GM21381 (cell line): ENCODE data around the gene INTS15.
"Not testable (repeated sequence)": the region's sequence is repeated elsewhere in the genome, so short reads cannot be mapped to it uniquely, and the experiment has no call there.

ENCODE experiments used
- ATAC-seq: cut with Tn5 transposase; IDR thresholded peaks from one replicate; pipeline ENCODE4 v1.9.1; 2021; ENCODE audit warnings: mild to moderate bottlenecking, moderate library complexity; ENCODE audit not compliant: unreplicated experiment

Gene INTS15

DNA sequence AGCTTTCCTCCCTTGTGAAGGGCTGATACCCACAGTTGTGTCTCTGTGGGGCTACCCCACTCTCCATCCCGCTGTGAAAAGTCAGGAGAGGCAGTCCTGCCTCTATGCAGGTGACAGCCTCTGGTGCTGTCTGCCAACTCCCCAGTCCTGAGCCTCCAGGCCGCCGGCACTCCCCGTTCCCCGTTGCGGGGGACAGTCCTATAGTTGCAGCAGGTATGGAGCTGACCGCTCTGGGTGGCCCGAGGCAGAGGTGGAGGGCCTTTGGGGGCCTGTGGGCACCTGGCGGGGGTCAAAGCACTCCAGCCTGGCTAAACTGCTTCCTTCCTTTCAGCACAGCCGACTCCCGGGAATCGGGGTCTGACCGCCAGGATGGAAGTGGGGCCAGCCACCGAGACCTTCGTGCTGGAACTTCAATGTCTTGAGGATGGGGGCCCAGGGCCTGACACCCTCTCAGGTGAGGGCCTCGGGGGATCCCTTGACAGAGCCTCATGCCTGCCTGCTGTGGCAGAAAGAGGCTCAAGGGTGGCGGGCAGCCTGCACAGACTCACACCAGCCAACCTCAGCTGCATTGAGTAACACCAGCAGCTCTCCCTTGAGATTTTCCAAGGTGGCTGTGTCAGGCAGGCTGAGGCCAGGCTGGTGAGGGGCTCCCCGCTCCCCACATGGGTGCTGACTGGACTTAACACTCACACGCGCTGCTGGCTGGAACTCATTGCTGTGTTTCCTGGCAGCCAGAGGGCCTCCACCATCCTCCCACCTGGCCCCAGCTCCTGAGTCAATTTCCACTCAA, 27.2 kb downstream of the INTS15 start:
- no peak for ATAC-seq

DNA sequence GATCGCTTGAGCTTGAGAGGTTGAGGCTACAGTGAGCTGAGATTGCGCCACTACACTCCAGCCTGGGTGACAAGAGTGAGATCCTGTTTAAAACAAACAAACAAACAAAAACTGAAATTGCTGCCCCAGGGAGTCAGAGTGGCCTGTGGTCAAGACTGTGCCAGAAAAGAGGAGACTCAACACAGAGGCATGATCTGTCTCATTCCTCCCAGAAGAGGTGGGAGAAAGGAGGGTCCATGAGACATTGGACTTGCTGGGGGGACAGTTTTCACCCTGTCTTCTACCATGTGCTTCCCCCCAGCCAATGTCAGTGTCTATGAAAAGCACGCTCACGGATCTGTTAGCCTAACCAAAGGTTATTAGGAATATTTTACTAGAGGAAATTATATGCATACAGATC, 28.8 kb downstream of the INTS15 start:
- ATAC-seq, result no peak

DNA sequence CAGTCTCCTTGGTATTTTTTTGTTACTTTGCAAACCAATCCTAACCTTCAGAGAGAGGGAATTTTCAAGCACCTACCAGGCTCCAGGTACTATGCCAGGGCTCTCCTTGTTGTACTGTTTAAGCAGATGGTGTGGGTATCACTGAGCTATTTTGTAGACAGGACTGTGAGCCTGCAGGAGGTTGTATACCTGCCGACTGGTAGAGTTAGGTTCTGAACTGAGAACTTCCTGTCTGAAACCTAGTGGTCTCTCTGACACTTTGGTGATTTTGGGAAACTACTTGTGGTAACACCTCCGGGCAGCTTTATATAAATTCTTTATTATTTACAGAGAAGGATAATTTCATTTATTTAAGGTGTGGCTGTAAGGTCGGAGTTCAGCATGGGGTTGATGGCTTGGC, 30.1 kb downstream of the INTS15 start:
- no peak for ATAC-seq

DNA sequence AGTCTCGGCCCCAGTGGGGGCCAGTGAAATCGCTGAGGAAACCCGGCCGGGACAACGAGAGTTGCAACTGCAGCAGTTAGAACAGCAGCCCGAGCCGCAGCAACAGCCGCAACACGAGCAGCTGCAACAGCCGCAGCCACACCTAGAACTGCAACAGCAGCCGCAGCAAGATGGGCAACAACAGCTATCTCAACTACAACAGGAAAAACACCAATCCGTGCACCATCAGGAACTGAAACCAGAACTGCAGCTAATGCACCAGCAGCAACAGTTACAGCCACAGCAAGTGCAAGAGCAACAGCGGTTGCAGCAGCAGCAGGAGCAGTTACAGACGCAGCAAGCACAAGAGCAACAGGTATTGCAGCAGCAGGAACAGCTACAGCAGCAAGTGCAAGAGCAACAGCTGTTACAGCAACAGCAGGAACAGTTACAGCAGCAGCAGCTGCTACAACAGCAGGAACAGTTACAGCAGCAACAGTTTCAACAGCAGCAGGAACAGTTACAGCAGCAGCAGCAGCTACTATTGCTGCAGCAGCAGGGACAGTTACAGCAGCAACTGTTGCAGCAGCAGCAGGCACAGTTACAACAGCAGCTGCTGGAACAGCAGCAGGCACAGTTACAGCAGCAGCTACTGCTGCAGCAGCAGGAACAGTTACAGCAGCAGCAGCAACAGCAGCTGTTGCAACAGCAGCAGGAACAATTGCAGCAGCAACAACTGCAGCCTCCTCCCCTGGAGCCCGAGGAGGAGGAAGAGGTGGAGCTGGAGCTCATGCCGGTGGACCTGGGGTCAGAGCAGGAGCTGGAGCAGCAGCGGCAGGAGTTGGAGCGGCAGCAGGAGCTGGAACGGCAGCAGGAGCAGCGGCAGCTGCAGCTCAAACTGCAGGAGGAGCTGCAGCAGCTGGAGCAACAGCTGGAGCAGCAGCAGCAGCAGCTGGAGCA, 31.6 kb downstream of the INTS15 start:
- ATAC-seq, result no peak

DNA sequence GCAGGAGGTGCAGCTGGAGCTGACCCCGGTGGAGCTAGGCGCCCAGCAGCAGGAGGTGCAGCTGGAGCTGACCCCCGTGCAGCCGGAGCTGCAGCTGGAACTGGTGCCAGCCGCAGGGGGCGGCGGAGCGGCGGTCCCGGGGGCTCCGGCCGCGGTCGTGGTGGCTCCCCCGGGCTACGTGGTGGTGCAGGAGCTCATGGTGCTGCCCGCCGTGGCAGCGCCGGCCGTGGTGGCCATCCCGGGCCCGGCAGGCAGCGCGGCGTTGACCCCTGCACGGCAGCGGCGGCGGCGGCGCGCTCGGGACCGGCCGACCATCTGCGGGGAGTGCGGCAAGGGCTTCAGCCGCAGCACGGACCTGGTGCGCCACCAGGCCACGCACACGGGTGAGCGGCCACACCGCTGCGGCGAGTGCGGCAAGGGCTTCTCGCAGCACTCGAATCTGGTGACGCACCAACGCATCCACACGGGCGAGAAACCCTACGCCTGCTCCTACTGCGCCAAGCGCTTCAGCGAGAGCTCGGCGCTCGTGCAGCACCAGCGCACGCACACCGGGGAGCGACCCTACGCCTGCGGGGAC, 32.4 kb downstream of the INTS15 start:
- no peak for ATAC-seq

DNA sequence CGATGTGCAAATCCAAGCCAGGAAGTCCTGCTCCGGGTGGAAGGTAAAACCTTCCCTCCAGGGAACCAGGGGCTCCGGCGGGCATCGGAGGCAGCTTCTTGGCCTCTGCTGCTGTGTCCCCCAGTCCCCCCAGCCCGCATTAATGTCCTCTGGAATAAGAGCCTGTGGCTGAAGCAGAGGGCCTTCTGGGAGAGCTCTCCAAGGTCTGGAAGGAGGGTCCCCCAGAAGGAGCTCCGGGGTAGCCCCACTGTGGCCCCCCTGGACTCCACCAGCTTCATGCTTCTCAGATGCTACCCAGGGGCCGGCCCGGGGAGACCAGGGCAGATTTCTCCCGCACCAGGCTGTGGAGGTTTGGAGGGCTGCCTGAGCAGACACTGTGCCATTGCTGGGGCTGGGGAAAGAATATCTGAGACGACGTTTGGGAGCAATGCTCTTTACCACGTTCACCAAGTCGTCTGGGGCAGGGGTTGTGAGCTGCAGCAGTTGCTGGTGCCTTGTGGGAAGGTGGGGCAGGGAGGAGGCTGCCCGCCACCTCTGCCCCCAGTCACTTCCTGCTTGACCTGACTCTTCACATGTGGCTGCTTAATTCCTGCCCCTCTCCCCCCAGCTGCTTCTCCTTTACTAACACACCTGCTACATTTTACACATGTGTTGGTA, 33.9 kb downstream of the INTS15 start:
- ATAC-seq, result no peak

DNA sequence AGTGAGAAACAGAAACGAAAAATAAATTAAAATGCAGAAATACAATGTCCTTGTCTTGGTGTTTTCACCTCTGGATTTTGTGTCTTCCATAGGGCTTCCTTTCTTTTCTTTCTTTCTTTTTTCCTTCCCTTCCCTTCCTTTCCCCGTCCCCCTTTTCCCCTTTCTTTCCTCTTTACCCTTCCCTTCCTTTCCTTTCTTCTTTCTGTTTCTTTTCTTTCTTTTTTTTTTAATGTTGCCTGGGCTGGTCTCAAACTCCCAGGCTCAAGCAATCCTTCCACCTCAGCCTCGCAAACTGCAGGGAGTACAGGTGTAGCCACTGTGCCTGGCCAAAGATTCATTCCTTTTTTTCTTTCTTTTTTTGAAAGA, 34.4 kb downstream of the INTS15 start:
- ATAC-seq, result no peak

DNA sequence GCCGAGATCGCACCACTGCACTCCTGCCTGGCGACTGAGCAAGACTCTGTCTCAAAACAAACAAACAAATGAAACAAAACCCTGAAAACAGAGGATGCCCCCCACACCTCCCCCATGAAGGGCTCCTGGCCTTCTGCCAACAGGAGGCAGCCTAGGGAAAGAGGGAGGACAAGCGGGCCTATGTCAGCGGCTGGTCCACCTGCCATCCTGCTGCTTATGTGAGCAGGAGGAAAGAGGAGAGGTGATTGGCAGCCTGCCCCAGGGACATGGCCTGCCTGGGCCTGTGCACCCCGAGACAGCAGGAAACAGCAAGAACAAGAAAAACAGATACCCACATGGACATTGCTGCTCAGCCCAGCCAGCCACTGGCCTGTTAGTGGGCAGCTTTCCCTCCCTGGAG, 38.2 kb downstream of the INTS15 start:
- no peak for ATAC-seq

DNA sequence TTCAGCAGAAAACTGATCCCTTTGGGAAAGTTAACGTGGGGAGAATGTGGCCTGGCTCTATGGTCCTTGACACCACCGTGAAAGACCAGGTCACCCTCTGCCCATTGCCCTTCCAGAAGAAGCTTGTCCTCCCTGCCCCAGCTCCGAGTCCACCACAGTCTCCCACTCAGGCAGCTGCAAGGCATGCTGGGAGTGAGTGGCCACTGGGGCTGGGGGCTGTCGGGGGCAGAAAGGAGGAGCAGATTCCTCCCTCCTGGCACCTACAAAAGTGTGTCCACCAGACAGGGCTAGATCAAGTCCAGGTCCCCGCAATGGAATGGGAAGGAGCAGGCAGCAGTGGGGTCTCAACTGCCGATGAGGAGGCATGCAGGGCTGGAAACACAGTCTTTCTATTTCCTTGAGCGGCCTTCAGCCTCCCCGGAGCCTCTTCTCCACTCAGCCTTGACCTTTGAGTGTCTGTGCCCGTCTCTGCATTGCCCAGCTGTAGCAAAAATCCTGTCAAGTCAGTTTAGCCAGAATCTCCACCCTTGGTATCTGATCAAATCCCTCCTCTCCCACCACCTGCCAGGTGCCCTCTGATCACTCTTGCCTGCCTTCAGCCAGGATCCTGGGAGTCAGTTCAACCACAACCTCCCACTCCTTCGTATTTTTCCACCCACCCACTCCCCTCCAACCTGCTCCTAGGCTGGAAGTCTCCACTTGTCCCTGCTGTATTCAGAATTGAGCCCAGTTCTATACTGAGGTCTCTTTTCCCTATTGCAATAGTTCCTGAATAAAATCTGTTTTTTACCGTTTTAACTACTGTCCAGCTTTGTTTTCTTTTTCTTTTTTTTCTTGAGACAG, 40.4 kb downstream of the INTS15 start:
- no peak for ATAC-seq

DNA sequence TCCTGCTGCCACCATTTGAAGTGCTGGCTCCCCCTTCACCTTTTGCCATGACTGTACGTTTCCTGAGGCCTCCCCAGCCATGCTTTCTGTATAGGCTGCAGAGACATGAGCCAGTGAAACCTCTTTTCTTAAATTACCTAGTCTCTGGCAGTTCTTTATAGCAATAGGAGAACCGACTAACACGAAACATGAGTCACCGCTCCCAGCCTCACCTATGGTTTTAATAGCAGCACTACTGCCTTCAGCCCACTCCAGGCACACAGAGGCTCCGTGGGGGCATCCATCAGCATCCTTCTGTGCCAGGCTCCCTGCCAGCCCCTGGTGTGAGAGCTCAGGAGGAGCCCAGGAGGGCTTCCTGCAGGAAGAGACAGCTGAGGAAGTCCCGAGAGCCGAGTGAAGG, 41.8 kb downstream of the INTS15 start:
- ATAC-seq, result no peak

DNA sequence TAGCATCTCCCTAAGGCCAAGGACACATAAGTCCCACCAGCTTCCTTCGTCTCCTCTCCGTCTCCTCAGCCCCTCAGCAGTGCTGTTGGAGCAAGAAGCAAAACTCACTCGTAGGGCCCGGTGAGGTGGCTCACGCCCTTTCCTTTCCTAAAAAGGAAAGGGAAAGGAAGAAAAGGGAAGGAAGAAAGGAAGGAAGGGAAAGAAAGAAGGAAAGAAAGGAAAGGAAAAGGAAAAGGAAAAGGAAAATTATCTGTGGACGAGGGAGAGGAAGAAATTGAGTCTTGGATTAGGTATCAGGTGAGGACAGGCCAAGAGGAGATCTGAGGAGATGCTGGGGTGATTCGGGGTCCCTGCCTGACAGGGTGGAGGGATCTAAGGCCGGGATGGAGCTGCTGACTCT, 44.2 kb downstream of the INTS15 start:
- ATAC-seq, result no peak

DNA sequence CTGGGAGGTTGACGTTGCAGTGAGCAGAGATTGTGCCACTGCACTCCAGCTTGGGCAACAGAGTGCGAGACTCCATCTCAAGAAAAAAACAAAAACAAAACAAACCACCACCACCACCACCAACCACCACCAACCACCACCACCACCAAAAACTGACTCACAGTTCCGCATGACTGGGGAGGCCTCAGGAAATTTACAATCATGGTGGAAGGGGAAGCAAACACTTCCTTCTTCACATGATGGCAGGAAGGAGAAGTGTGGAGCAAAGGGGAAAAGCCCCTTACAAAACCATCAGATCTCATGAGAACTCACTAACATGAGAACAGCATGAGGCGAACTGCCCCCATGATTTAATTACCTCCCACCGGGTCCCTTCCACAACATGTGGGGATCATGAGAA, 45.1 kb downstream of the INTS15 start:
- not testable (repeated sequence) for ATAC-seq

DNA sequence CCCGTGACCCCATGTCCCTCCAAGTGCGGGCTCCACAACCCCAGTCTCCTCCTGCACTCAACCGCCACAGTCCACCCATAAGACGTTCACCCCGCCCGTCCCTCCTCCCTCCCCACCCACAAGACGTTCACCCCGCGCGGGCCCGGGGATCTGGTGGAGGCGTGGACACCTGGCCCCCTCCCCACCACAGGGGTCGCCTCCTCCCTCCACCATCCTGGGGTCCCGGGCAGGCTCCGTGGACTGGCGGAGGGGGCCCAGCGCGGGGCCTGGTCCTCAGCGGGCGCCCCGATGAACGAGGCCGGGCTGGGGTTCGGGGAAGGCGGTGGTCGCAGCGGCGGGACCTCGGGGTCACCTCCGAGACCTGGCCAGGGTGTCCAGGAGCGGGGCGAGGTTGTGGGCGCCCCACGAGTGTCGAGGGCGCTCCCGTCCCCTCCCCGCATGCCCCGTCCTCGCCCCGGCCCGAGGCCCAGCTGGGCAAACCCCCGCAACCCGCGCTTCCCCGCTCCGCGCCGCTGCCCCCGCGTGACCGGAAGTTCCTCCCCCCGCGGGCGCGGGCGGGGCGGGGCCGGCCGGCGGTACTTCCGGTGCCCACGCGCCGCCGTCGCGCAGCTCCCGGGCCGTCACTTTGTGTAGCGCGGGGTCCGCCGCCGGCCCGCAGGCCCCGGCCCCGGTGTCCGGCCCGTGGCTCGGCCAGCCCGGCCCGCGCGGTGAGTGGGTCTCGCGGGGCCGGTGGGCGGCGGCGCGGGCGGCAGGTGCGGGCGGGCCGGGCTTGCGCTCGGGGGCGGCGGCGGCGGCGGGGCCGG, 47.1 kb downstream of the INTS15 start, which contains the start of gene ZNF316:
Gene ZNF316 (plus strand): TSS at position 578 of the 803 bp plus-strand sequence. CDS start 5,092 bp downstream, outside the sequence.
- peak; percentile 65 for ATAC-seq

DNA sequence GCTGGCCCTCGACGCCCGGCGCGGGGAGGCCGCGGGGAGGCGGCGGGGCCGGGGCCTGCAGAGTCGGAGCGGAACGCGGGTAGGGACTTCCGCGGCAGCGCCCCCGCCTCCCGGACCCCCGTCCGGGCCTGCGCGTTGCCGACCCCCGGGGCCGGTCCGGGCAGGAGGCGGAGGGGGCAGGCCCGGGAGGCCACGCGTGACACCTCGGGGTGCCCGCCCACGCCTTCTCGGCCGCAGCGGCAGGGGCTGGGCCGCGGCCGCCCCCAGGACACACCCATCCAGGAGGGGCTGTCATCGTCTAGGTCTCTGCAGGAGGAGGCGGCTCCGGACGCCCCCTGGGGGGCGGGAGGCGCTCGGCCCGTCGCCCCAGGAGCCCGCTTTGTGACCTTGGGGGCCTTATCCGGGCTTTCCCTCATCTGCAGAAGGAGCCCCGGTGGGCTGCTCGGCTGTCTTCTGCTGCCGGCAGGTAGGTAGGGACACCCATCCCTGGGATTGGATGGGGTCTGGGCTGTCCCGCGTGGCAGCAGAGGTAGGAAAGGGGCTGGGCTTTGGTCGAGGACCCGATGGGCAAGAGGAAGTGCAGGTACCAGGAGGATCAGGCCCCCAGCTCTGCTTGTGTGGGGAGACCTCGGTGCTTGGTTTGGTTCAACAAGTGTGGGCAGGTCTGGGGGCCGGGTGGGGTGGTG, 47.9 kb downstream of the INTS15 start:
- peak; percentile 81 for ATAC-seq

DNA sequence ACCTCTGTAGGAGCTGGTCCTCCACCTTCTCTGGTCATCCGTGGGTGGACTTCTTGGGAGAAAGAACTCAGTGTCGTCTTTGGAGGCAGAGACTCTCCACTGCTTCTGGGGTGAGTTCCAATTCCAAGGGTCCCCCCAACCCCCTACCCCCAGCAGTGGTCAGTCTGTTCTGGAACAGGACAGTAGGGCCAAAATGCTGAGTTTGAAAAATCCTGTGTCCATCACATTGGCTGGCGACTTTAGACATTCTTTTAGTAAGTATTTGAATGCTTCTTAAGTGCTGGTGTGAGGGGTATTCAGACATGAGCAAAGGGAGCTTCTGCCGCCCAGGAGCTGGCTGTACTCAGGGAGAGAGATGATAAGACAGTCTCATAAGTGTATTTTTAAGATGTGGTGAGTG, 49.2 kb downstream of the INTS15 start:
- ATAC-seq, result no peak

DNA sequence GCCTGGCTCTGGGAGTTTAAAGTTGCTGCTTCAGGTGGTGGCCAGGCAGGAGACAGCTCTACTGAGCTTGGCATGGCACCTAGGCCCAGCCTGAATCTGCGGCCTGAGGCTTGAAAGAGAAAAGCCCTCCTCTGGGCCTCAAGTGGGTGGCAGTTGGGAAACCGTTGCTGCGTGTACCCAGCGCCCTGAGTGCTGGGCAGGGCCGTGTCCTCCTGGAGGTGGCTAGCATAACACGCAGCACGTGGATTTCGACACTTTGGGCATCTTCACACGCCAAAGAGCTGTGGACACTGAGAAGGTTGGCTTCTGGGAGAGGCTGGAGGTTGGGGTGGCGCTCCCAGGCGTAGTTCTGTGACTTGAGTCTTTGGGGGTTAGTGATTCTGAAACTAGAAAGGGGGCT, 49.8 kb downstream of the INTS15 start:
- ATAC-seq, result no peak

DNA sequence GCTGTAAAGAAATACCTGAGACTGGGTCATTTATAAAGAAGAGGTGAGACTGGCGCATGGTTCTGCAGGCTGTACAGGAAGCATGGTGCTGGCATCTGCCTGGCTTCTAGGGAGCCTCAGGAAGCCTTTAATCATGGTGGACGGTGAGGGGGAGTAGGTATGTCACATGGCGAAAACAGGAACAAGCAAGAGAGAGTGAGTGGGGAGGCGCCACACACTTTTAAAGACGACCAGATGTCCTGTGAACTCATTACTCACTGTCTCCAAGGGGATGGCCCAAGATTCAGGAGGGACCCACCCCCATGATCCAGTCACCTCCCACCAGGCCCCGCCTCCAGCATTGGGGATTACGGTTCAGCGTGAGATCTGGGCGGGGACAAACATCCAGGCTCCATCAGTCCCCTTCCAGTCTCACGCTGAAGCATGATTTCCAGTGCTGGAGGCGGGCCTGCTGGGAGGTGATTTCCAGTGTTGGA, 50.5 kb downstream of the INTS15 start:
- no peak for ATAC-seq

DNA sequence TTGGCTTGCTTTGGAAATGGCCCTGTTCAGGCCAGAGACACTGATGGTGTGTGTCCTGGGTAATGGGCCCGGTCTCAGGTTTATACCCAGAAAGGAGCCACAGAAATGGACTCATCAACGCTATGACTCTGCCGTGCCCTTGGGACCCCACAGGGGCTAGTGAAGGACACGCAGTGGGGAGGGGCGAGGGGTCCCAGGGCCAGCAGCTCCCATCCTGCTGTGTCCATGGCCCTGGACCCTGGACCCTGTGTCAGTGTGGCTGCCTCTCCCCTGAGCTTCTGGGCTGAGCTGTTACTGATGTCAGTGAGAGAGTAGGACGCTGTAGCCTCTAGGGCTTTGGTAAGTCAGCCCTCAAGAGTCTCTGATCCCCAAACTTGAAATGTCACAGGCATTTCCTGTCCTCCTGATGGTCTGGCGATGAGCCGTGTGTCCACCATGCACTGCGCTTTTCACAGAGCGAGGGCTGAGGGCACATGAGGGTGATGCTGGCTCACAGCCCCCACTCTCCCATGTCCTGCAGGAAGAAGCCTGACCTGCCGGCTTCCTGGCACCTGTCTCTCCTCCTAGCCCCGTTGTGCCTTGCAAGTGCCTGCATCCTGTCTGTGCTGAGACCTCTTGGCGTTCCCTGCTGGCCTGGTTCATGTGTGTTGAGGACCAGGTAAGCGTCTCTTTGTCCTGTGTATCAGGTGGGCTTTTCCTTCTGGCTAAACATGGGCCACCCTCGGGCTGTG, 51.6 kb downstream of the INTS15 start:
- ATAC-seq, result no peak
